Stimulated activated CD4-positive, alpha-beta T cell treated with anti-CD3 and anti-CD28 coated beads, Interleukin-1b, Interleukin-23, amount 100 ng/mL, for 48 hours (primary cell): ENCODE data around the gene ZNF226.
"Not testable (repeated sequence)": the region's sequence is repeated elsewhere in the genome, so short reads cannot be mapped to it uniquely, and the experiment has no call there.

ENCODE experiments used
- DNase-seq: peaks from one replicate; pipeline ENCODE4 v3.0.0-alpha.2; 2020

ZNF226 gene

GRCh38 chr19:44212866-44213346 lies 48.0 kb downstream of the ZNF226 start:
- DNase-seq = no peak

DNA sequence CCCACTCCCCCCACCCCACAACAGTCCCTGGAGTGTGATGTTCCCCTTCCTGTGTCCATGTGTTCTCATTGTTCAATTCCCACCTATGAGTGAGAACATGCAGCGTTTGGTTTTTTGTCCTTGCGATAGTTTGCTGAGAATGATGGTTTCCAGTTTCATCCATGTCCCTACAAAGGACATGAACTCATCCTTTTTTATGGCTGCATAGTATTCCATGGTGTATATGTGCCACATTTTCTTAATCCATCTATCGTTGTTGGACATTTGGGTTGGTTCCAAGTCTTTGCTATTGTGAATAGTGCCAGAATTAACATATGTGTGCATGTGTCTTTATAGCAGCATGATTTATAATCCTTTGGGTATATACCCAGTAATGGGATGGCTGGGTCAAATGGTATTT lies 55.0 kb downstream of the ZNF226 start:
- DNase-seq = not testable (repeated sequence)

- DNase-seq = not testable (repeated sequence)
These were observed 55.9 kb downstream of the ZNF226 start for GRCh38 chr19:44220761-44221160.

DNA sequence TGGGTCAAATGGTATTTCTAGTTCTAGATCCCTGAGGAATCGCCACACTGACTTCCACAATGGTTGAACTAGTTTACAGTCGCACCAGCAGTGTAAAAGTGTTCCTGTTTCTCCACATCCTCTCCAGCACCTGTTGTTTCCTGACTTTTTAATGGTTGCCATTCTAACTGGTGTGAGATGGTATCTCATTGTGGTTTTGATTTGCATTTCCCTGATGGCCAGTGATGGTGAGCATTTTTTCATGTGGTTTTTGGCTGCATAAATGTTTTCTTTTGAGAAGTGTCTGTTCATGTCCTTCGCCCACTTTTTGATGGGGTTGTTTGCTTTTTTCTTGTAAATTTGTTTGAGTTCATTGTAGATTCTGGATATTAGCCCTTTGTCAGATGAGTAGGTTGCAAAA lies 56.4 kb downstream of the ZNF226 start:
- DNase-seq = not testable (repeated sequence)
